HCT116 (cell line): ENCODE measurements around the gene AKR1E2. TPM values are rescaled to one million over a fixed set of nuclear protein-coding genes. Genes with fewer than 3 reads are reported as not detected.

Experiments used
- ATAC-seq: fragments of 200-7000 bp; cut with Tn5 transposase; 2 replicates; pipeline ENCODE4 v1.9.1; 2020; ENCODE audit warnings: mild to moderate bottlenecking, moderate library complexity
- BruUV-seq: library from RNA; stranded (reverse); fragments of 400-500 nt; replicated peaks from 2 replicates; lab custom pipeline; 2021; lab: Mats Ljungman, UMichigan
- CTCF ChIA-PET: fragments of 300-600 bp; sonication (Branson Sonifier 250); formaldehyde crosslinking; loops from one replicate; lab custom pipeline; 2021; ENCODE audit warnings: antibody characterized with exemption; lab: Charles Lee
- POLR2A ChIA-PET: fragments of 300-600, 350-600 bp; sonication (Branson Sonifier 250); formaldehyde crosslinking; loops from one replicate; lab custom pipeline; 2021; ENCODE audit warnings: antibody characterized with exemption; lab: Charles Lee
- RAD21 ChIA-PET, 2 experiments: fragments of 300-600 bp; sonication (Branson Sonifier 250); formaldehyde crosslinking; loops; one replicate each; lab custom pipeline; 2023; ENCODE audit warnings: low total read pairs in 2 of 2; ENCODE audit not compliant: uncharacterized antibody in 2 of 2, unreplicated experiment in 2 of 2, low non-redundant PET in 1 of 2; lab: Charles Lee
- DNase-seq: peaks from one replicate; pipeline ENCODE4 v3.0.0-alpha.2; 2010; ENCODE audit warnings: low read depth, low spot score
- H2AFZ ChIP-seq: fragments of 200-600 bp; shearing (Covaris generic), sonication (generic); 2 replicates; pipeline ENCODE4 v1.6.1; 2017; ENCODE audit warnings: low read depth, mixed run types, mixed read lengths, antibody characterized with exemption, low read length; ENCODE audit not compliant: poor library complexity, severe bottlenecking
- H3K27ac ChIP-seq: 2 replicates; pipeline ENCODE4 v1.5.1; 2012; ENCODE audit warnings: low read depth, low read length
- H3K27me3 ChIP-seq: fragments of 200-600 bp; sonication (generic); 2 replicates; pipeline ENCODE4 v1.6.1; 2016; ENCODE audit warnings: mixed run types, low read length, mixed read lengths; ENCODE audit not compliant: insufficient read depth
- H3K36me3 ChIP-seq, 2 experiments: fragments of 200-500 bp in 1 of 2; fragments of 200-600 bp in 1 of 2; sonication (Bioruptor generic) in 1 of 2; sonication (generic) in 1 of 2; 2 replicates each; pipeline versions ENCODE4 v1.5.1 to v1.6.1; 2014 to 2016; ENCODE audit warnings: low read length in 2 of 2, inconsistent platforms in 1 of 2, mixed read lengths in 1 of 2, mixed run types in 1 of 2; ENCODE audit not compliant: insufficient read depth in 2 of 2, control insufficient read depth in 1 of 2
- H3K4me1 ChIP-seq, 2 experiments: fragments of 200-600 bp in 1 of 2; sonication (generic) in 1 of 2; 2 replicates each; pipeline versions ENCODE4 v1.5.1 to v1.6.1; 2012 to 2017; ENCODE audit warnings: low read length in 2 of 2, inconsistent platforms in 1 of 2, mild to moderate bottlenecking in 1 of 2, mixed read lengths in 1 of 2, mixed run types in 1 of 2, moderate library complexity in 1 of 2; ENCODE audit not compliant: insufficient read depth in 2 of 2, control insufficient read depth in 1 of 2
- H3K4me2 ChIP-seq: fragments of 200-600 bp; sonication (generic); 2 replicates; pipeline ENCODE4 v1.6.1; 2017; ENCODE audit warnings: mixed run types, low read length, mixed read lengths
- H3K4me3 ChIP-seq, 2 experiments: fragments of 200-600 bp in 1 of 2; sonication (generic) in 1 of 2; replicated peaks in 1 of 2; 2 replicates each; pipeline ENCODE4 v1.5.1; 2011 to 2016; ENCODE audit warnings: low read length in 2 of 2, control low read depth in 1 of 2, low read depth in 1 of 2, mild to moderate bottlenecking in 1 of 2, mixed read lengths in 1 of 2, mixed run types in 1 of 2
- H3K79me2 ChIP-seq: fragments of 200-600 bp; sonication (generic); 2 replicates; pipeline ENCODE4 v1.6.1; 2017; ENCODE audit warnings: mild to moderate bottlenecking, mixed run types, low read length, moderate library complexity, mixed read lengths; ENCODE audit not compliant: insufficient read depth
- H3K9ac ChIP-seq: fragments of 200-600 bp; sonication (generic); 2 replicates; pipeline ENCODE4 v1.6.1; 2016; ENCODE audit warnings: low read length, mixed read lengths
- H3K9me2 ChIP-seq: fragments of 200-600 bp; sonication (generic), shearing (Covaris generic); 2 replicates; pipeline ENCODE4 v1.6.1; 2017; ENCODE audit warnings: mixed run types, mild to moderate bottlenecking, moderate library complexity; ENCODE audit not compliant: insufficient read depth
- H3K9me3 ChIP-seq, 2 experiments: fragments of 200-500 bp in 1 of 2; fragments of 200-600 bp in 1 of 2; sonication (Bioruptor generic) in 1 of 2; sonication (generic) in 1 of 2; 2 replicates each; pipeline ENCODE4 v1.6.1; 2014 to 2017; ENCODE audit warnings: low read length in 2 of 2, mixed read lengths in 2 of 2, inconsistent platforms in 1 of 2, low read depth in 1 of 2, mild to moderate bottlenecking in 1 of 2, mixed run types in 1 of 2, moderate library complexity in 1 of 2; ENCODE audit not compliant: control insufficient read depth in 1 of 2, insufficient read depth in 1 of 2
- H4K20me1 ChIP-seq: fragments of 200-600 bp; sonication (generic), shearing (Covaris generic); 2 replicates; pipeline ENCODE4 v1.6.1; 2017; ENCODE audit warnings: mixed run types, mild to moderate bottlenecking, moderate library complexity; ENCODE audit not compliant: insufficient read depth
- CBX3 ChIP-seq: IDR thresholded peaks from 2 replicates; pipeline ENCODE4 v1.6.1; 2012; ENCODE audit warnings: low read depth
- EGR1 ChIP-seq: IDR thresholded peaks from 2 replicates; pipeline ENCODE4 v1.6.1; 2012; ENCODE audit warnings: low read depth
- ELF1 ChIP-seq: IDR thresholded peaks from 2 replicates; pipeline ENCODE4 v1.6.1; 2012; ENCODE audit warnings: low read depth, borderline replicate concordance
- EZH2 ChIP-seq: fragments of 200-600 bp; sonication (generic); IDR thresholded peaks from 2 replicates; pipeline ENCODE4 v1.6.1; 2017; ENCODE audit warnings: antibody characterized with exemption, mixed run types
- EZH2phosphoT487 ChIP-seq: fragments of 200-600 bp; IDR thresholded peaks from 2 replicates; pipeline ENCODE4 v1.6.1; 2018; ENCODE audit warnings: antibody characterized with exemption, borderline replicate concordance
- FOSL1 ChIP-seq: IDR thresholded peaks from 2 replicates; pipeline ENCODE4 v1.6.1; 2012; ENCODE audit warnings: low read depth
- JUND ChIP-seq: IDR thresholded peaks from 2 replicates; pipeline ENCODE4 v1.6.1; 2012
- POLR2AphosphoS5 ChIP-seq: IDR thresholded peaks from 2 replicates; pipeline ENCODE4 v1.6.1; 2011; ENCODE audit warnings: mild to moderate bottlenecking, low read depth, low read length, moderate library complexity
- RAD21 ChIP-seq: IDR thresholded peaks from 2 replicates; pipeline ENCODE4 v1.6.1; 2012; ENCODE audit warnings: low read depth, mild to moderate bottlenecking
- REST ChIP-seq: IDR thresholded peaks from 2 replicates; pipeline ENCODE4 v1.6.1; 2012; ENCODE audit warnings: low read depth
- SIN3A ChIP-seq: IDR thresholded peaks from 2 replicates; pipeline ENCODE4 v1.6.1; 2012; ENCODE audit warnings: low read depth
- SP1 ChIP-seq: IDR thresholded peaks from 2 replicates; pipeline ENCODE4 v1.6.1; 2012; ENCODE audit warnings: low read depth
- SRF ChIP-seq: IDR thresholded peaks from 2 replicates; pipeline ENCODE4 v1.6.1; 2012; ENCODE audit warnings: low read depth
- TCF7L2 ChIP-seq: IDR thresholded peaks from 2 replicates; pipeline ENCODE4 v1.7.0; 2011; ENCODE audit warnings: borderline replicate concordance, inconsistent platforms; ENCODE audit not compliant: insufficient read depth, insufficient read length; ENCODE audit errors: extremely low read depth
- ZBTB33 ChIP-seq: IDR thresholded peaks from 2 replicates; pipeline ENCODE4 v1.6.1; 2011; ENCODE audit warnings: mild to moderate bottlenecking, low read length, moderate library complexity; ENCODE audit not compliant: insufficient replicate concordance; ENCODE audit errors: extremely low read depth
- ZFX ChIP-seq: fragments of 450-650 bp; IDR thresholded peaks from 2 replicates; pipeline ENCODE4 v1.6.1; 2017
- ZNF274 ChIP-seq: fragments of 200-500 bp; sonication (Bioruptor generic); IDR thresholded peaks from 2 replicates; pipeline ENCODE4 v1.6.1; 2014; ENCODE audit warnings: mild to moderate bottlenecking, low read depth, low read length, inconsistent platforms
- intact Hi-C: fragments of 100-400 bp; cut with micrococcal nuclease; formaldehyde crosslinking; loops from 2 replicates; pipeline ENCODE4 v1.10.0; 2022
- total RNA-seq: library from RNA; stranded (reverse); gene quantifications from one replicate; pipeline ENCODE4 v1.2.1, GENCODE V29; 2021; ENCODE audit not compliant: unreplicated experiment
- TF ChIP-seq, protein P1 (sequence below): IDR thresholded peaks from 2 replicates; pipeline ENCODE4 v1.6.1; 2012
- TF ChIP-seq, protein P2 (sequence below): IDR thresholded peaks from 2 replicates; pipeline ENCODE4 v1.6.1; 2012

The AKR1E2 gene
- total RNA-seq, 1 experiment from 2014 or later = 5.0 TPM

DNA sequence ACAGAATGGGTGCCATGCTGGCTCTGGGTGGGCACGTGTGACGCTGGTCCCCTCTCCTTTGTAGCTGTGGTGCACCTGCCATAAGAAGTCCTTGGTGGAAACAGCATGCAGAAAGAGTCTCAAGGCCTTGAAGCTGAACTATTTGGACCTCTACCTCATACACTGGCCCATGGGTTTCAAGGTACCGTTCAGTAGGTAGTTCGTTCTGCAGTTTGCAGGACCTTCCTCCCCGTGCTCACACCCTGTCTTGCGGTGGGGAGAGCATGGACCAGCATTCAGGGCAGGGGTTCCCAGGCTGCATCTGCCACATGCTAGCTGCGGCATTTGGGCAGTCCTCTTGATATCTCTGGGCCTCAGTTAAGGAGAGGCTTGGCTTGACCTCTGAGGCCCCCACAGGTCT is 7.3 kb downstream of the AKR1E2 start:
- ATAC-seq = no peak
- H3K79me2 ChIP-seq = no peaks in the 10 kb centered on the region
- BruUV-seq = no TSS peak
- TF ChIP-seq SRF (no peak), RAD21 (no peak), ZNF274 (no peak), SIN3A (no peak), SP1 (no peak), REST (no peak), EZH2 (no peak), ELF1 (no peak), TCF7L2 (no peak), FOSL1 (no peak), ZBTB33 (no peak), POLR2AphosphoS5 (no peak), EZH2phosphoT487 (no peak), JUND (no peak), ZFX (no peak), EGR1 (no peak), CBX3 (no peak)
- TF ChIP-seq, protein P1, sequence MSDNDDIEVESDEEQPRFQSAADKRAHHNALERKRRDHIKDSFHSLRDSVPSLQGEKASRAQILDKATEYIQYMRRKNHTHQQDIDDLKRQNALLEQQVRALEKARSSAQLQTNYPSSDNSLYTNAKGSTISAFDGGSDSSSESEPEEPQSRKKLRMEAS = no peak
- TF ChIP-seq, protein P2, sequence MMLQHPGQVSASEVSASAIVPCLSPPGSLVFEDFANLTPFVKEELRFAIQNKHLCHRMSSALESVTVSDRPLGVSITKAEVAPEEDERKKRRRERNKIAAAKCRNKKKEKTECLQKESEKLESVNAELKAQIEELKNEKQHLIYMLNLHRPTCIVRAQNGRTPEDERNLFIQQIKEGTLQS = no peak
- TF ChIP-seq, all 23 proteins: peak for 0
- H2AFZ ChIP-seq = no peak overlapping the region
- H3K4me1 ChIP-seq = no peaks in the 10 kb centered on the region
- no peaks in the 10 kb centered on the region for H3K27me3 ChIP-seq
- no peak overlapping the region for H3K9ac ChIP-seq
- no peaks in the 10 kb centered on the region for H3K9me2 ChIP-seq
- no peaks in the 10 kb centered on the region for H4K20me1 ChIP-seq
- no peak for DNase-seq
- H3K36me3 ChIP-seq = no peaks in the 10 kb centered on the region
- H3K27ac ChIP-seq = no peak overlapping the region
- ChIA-PET RAD21 (no interaction called here), POLR2A (no interaction called here), CTCF (no interaction called here)
- intact Hi-C loops = no loop called here
- H3K9me3 ChIP-seq = no peaks in the 10 kb centered on the region
- no peak overlapping the region for H3K4me3 ChIP-seq
- H3K4me2 ChIP-seq = no peak overlapping the region
